ENCODE results near the gene CDC42BPB.

The CDC42BPB gene

DNA sequence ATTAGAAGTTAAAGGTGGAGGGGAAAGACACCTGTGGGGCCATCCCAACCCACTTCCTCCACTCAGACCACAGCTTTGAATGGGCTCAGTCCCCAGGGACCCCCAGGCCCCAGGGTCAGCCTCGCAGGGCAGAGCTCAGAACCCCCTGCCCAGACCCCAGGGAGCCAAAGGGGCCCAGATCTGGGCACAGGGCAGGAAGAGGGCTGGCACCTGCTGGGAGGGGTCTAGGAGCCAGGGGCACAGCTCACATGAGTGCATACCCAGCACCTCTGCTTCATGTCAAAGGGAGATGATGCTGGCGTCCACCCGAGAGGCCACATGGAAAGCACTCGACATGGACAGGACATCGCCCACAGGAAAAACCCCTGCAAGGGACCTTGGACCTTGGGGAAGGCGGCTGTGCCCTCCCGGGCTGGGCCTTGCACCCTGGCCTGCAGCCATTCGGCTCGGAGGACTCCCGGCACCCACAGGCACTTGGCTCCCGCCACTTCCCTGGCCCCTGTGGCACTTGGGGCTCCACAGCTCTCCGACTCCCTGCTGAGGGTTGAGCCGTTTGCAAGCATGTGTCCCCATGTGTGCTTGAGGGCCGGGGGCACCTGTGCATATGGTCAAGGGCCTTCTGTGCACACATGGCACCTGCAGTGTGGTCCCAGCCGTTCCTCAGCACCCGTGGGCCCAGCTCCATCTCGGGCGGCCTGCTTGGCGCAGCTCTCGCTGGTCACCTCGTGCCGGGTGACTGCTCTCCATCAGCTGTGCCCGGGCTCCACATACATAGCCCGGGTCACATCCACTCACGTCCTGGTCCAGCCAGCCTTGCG is 142.7 kb downstream of the CDC42BPB start:
- Mint-ChIP-seq H3K36me3 (no peaks in the 10 kb centered on the region), H3K4me3 (no peak overlapping the region), H3K27ac (no peak overlapping the region), H3K4me1 (no peaks in the 10 kb centered on the region), H3K9me3 (no peaks in the 10 kb centered on the region), H3K27me3 (no peaks in the 10 kb centered on the region)
- DNase-seq: no peak
- CTCF ChIA-PET: no interaction called here

DNA sequence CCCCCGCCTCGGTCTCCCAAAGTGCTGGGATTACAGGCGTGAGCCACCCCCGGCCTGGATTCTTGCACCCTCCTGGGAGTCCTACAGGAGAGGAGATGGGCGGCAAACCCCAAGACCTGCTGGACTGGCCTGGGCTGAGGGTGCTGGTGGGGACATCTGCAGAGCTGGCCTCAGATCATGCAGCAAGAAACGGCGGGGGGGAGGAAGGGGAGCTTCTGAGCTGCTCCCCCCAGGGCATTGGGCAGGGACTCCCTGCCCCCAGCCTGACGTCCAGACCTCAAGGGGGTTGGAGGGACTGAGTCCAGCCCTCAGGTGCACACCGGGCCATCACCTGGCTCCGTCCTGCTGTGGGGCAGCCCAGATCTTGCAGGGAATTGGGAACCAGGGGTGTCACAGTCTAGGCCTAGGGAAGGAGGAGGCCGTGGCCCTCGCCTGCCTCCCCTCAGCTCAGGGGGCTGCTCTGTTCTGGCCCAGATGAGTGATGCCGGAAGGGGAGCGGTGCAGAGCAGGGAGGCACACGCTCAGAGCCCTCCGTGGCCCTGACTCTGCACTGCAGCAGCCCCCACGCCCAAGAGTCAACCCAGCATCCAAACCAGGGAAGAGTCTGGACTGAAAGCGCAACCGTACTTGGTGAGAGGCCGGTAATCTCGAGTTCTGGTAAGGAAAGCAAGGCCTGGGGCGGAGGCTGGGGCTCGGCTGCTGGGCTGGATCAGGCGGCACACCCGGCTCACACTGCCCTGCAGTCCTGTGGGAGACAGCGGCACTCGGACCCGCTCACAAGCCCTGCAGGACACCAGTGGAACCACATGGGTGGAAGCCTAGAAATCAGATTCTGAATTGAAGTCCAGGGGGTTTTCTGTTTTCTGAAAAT is 143.8 kb downstream of the CDC42BPB start:
- no peak for DNase-seq
- H3K27ac Mint-ChIP-seq: no peak overlapping the region
- no peaks in the 10 kb centered on the region for H3K9me3 Mint-ChIP-seq
- H3K4me3 Mint-ChIP-seq: no peak overlapping the region
- no peaks in the 10 kb centered on the region for H3K36me3 Mint-ChIP-seq
- CTCF ChIA-PET: no interaction called here
- no peaks in the 10 kb centered on the region for H3K4me1 Mint-ChIP-seq
- H3K27me3 Mint-ChIP-seq: no peaks in the 10 kb centered on the region

DNA sequence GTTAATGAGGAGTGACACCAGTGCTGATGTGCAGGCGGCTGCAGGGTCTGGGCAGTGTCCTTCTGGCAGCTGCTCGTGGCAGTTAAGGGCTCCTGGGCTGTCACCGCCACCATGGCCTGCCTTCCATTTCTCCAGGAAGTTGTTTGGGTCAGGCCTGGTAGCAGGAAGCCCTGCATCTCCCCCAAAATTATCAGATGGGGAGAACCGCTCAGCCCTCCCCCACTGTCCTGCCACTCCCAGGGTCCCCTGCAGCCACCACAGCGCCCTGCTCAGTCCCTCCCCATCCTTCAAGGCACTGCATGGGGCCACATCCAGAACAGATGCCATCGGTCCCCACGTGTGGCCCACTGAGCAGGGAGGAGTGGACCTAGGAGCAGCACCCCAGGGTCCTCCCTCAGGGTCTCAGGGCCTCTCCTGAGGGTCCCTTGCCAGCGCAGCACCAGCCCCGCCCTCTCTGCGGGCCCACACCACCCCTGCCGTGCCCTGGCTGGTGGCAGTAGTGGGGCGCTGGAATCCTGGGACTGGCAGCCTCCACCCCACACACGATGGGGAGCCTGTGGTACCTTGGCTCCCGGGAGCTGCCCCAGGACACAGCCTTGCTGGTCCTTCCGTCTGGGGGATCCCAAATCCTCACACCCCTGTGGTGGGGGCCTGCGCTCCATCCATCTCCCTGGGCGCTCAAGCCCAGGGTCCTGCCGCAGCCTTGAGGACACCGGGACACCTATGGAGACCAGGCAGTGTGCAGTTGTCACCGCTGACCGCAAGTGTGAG is 145.2 kb downstream of the CDC42BPB start:
- no peaks in the 10 kb centered on the region for H3K9me3 Mint-ChIP-seq
- no peak for DNase-seq
- H3K4me3 Mint-ChIP-seq: no peak overlapping the region
- no peaks in the 10 kb centered on the region for H3K4me1 Mint-ChIP-seq
- H3K27me3 Mint-ChIP-seq: no peaks in the 10 kb centered on the region
- peaks cover 5% of the 10 kb centered on the region for H3K36me3 Mint-ChIP-seq
- no peak overlapping the region for H3K27ac Mint-ChIP-seq
- CTCF ChIA-PET: no interaction called here

DNA sequence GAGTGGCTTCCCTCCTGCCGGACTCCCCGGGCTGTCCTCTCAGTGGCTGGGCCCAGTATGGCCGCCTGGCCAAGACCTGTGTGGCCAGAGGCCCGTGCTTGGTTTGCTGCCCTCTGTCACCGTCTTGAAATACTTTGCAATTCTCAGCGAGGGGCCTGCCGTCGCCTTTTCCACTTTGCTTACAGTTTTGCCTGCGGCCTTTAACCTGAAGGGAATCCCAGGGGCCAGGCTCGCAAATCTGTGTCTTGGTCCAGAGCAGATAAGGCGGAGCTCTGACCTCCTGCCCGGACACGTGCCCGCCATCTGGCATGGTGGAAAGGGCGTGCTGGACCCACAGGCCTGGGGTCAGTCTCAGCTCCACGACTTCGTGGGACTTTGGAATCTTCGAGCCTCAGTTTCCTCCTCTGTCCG is 145.8 kb downstream of the CDC42BPB start:
- no peaks in the 10 kb centered on the region for H3K27me3 Mint-ChIP-seq
- no peaks in the 10 kb centered on the region for H3K9me3 Mint-ChIP-seq
- no peak overlapping the region for H3K4me3 Mint-ChIP-seq
- CTCF ChIA-PET: no interaction called here
- peaks cover 8% of the 10 kb centered on the region for H3K36me3 Mint-ChIP-seq
- H3K27ac Mint-ChIP-seq: no peak overlapping the region
- no peak for DNase-seq
- no peaks in the 10 kb centered on the region for H3K4me1 Mint-ChIP-seq

DNA sequence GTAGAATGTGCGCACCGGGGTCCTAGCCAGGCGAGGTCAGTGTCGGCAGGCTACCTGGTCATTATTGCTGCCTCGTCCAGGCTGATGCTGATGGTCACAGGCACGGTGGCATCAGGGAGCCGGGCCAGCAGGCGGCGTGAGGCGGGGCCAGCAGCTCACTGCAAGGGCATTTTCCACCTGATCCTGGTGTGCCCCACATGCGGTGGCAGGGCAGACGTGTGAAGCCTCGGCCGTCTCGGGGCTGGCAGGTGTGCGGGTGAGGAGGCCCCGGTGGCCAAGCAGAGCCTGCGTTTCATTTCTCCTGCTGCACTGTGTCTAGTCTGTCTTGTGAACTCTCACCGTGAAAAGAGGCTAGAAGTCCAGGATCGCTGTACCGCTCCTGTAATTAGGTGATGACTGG is 146.9 kb downstream of the CDC42BPB start:
- Mint-ChIP-seq H3K36me3 (peaks cover 15% of the 10 kb centered on the region), H3K9me3 (no peaks in the 10 kb centered on the region), H3K4me1 (no peaks in the 10 kb centered on the region), H3K27ac (no peak overlapping the region), H3K27me3 (no peaks in the 10 kb centered on the region), H3K4me3 (no peak overlapping the region)
- CTCF ChIA-PET: no interaction called here
- no peak for DNase-seq

DNA sequence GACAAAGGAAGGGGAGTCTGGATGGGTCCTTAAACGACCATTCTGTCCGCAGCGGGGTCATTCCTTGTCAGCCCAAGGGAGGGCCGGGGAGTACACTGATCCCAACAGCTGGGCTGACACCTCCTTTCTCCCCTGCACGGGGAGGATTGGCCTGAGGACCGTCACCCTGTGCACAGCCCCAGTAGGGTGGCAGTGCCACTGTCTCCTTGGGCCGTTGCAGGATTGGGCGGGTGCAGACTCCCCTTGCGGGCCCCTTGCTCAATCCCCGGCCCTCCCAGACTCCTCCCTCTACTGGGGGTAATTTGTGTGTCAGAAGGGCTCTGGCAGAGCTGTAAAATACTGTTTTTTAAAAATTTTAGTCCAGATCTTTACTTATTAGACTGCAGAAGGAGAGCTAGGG is 147.4 kb downstream of the CDC42BPB start:
- no peak for DNase-seq
- no peaks in the 10 kb centered on the region for H3K27me3 Mint-ChIP-seq
- H3K9me3 Mint-ChIP-seq: no peaks in the 10 kb centered on the region
- H3K27ac Mint-ChIP-seq: no peak overlapping the region
- peaks cover 20% of the 10 kb centered on the region for H3K36me3 Mint-ChIP-seq
- no peak overlapping the region for H3K4me3 Mint-ChIP-seq
- CTCF ChIA-PET: no interaction called here
- no peaks in the 10 kb centered on the region for H3K4me1 Mint-ChIP-seq

DNA sequence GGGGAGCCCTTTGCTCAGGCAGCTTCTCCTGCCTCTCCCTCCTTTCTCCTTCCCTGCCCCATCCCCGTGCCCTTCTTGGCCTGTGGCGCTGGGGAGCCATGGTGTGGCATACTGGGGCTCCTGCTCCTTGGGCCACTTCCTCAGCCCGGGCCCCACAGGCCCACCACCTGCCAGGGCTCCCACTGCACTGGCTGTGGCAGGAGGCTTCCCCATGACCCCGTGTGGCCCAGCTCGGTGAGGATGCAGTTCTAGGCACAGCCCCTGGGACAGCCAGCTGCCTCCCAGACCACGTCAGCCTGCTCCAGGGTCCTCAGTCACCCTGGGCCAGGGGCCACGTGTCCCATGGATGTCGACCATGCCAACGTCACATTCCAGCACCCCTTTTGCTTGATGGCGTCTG is 147.9 kb downstream of the CDC42BPB start:
- H3K4me3 Mint-ChIP-seq: no peak overlapping the region
- CTCF ChIA-PET: no interaction called here
- no peaks in the 10 kb centered on the region for H3K27me3 Mint-ChIP-seq
- peaks cover 20% of the 10 kb centered on the region for H3K36me3 Mint-ChIP-seq
- no peaks in the 10 kb centered on the region for H3K9me3 Mint-ChIP-seq
- H3K4me1 Mint-ChIP-seq: no peaks in the 10 kb centered on the region
- H3K27ac Mint-ChIP-seq: no peak overlapping the region
- DNase-seq: no peak

DNA sequence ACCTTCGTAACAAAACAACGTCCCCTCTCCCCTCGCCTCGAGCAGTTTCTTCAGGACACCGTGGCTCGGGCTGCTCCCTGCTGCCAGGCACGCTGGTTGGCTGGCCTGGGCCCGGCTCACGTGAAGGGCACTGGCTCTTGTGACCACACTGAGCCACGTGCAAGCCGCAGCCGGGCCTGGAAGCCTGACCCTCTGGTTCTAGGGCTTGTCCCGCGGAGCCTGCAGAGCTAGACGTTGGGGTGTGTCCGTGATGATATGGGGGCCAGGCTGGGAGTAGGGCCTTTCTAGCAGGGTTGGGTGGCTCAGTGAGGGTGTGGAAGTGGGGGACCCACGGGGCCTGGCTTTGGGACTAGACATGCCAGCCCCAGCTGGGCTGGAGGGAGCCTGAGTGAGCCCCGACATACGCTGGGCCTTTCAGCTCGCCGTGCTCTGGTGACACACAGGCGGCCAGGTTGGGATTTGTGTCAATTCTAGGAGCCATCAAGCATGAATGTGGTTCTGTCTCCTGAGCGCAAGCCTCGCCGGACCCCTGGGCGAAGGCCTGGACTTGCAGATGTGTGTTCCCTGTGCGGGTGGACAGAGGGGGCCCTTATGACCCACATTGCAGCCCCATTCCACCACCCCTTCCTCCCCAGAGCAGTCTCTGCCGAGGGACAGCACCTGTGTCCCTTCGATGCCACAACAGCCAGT is 148.4 kb downstream of the CDC42BPB start:
- Mint-ChIP-seq H3K9me3 (no peaks in the 10 kb centered on the region), H3K27me3 (no peaks in the 10 kb centered on the region), H3K4me3 (no peak overlapping the region), H3K4me1 (no peaks in the 10 kb centered on the region), H3K36me3 (peaks cover 20% of the 10 kb centered on the region), H3K27ac (no peak overlapping the region)
- CTCF ChIA-PET: no interaction called here
- DNase-seq: no peak

DNA sequence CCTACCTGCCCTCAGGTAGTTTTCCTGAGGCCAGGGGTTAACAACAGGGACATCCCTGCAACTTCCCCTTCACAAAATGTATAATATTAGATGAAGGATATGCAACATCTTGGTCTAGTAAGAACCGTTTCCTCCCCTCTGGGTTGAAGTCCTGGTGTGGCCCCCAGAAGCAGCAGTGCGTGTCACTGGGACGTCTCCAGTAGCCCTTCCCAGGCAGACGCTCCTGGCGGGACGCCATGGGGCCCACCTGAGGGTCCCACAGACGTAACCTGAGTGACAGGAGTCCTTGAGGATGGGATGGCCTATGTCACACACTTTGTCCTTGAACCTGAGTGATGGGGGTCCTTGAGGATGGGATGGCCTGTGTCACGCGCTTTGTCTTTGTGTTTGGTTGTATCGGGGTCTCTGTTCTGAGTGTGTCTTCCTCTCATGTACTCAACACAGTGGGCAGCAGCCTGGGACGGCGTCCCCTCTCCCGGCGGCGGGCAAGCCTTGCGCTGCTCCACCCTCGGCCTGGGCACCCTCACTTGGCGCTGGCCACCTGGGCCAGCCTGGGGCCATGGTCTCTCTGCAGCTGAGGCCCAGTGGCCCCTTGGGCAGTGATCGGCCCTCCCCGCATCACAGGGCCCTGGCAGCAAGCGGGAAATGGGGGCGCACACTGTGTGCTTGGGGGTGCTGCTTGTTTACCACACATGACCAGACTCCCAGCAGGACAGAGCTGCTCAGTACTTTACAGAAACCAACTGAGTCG is 149.2 kb downstream of the CDC42BPB start:
- DNase-seq: no peak
- CTCF ChIA-PET: no interaction called here
- Mint-ChIP-seq H3K9me3 (no peaks in the 10 kb centered on the region), H3K4me1 (no peaks in the 10 kb centered on the region), H3K36me3 (peaks cover 23% of the 10 kb centered on the region), H3K4me3 (no peak overlapping the region), H3K27me3 (no peaks in the 10 kb centered on the region), H3K27ac (no peak overlapping the region)

DNA sequence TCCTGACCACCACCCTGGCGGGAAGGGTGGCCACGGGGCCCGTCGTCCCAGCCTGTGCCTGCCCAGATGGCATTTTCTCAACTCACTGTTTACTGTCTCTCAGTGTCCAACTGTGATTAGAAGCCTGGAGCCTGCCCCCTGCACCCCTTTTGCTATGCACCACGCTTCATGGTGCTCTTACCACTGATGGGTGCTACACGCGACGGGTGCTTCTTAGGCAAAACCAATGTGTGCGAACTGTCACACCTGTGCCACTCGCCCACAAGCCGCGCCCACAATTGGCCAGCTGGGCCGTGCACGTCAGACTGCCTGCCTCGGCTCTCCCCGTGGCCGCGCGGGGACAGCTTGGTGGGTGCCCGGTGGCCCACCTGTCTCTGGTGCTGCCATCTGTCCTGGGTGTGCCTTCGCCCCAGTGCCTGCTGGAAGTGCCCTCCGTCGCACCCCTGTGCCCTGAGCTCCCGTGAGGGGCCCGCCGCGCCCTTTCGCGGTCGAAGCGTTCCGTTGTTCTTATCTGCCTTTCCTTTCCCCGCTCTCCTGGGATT is 150.0 kb downstream of the CDC42BPB start:
- no peaks in the 10 kb centered on the region for H3K9me3 Mint-ChIP-seq
- no peak overlapping the region for H3K4me3 Mint-ChIP-seq
- H3K27ac Mint-ChIP-seq: no peak overlapping the region
- CTCF ChIA-PET: no interaction called here
- no peak for DNase-seq
- H3K36me3 Mint-ChIP-seq: peaks cover 28% of the 10 kb centered on the region
- no peaks in the 10 kb centered on the region for H3K27me3 Mint-ChIP-seq
- peaks cover 7% of the 10 kb centered on the region for H3K4me1 Mint-ChIP-seq

DNA sequence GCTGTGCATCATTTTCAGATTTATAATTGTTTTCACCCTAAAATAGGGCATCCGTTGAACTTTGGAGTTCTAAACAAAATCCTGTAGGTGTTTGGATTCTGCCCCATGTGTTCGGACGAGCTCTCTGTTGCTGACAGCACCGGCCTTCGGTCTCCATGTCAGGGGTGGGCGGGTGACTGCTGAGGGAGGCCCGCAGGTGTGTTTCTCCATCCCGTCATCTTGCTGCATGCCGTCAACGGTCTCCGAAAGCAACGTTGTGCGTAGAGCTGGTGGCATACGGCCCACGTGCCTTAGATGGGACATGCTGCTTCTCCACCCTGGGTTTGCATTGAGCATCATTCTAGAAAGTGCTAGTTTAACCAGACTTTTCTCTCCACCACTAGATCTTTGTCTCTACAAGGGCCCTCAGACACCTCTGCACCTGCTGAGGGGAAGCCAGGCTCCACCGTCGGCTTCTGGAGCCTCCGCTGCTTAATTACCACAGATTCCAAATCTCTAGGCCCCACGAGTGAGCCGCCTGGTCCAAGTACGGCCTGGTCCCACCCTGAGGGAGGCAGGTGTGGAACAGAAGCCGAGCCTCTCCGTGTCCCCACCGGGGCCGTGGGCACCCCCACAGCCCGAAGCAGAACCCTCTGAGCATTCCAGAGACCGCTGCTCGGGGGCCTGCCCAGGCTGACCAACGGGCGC is 150.6 kb downstream of the CDC42BPB start:
- Mint-ChIP-seq H3K36me3 (peaks cover 28% of the 10 kb centered on the region), H3K27me3 (no peaks in the 10 kb centered on the region), H3K9me3 (no peaks in the 10 kb centered on the region), H3K4me1 (peaks cover 11% of the 10 kb centered on the region), H3K27ac (no peak overlapping the region), H3K4me3 (no peak overlapping the region)
- DNase-seq: no peak
- CTCF ChIA-PET: no interaction called here

DNA sequence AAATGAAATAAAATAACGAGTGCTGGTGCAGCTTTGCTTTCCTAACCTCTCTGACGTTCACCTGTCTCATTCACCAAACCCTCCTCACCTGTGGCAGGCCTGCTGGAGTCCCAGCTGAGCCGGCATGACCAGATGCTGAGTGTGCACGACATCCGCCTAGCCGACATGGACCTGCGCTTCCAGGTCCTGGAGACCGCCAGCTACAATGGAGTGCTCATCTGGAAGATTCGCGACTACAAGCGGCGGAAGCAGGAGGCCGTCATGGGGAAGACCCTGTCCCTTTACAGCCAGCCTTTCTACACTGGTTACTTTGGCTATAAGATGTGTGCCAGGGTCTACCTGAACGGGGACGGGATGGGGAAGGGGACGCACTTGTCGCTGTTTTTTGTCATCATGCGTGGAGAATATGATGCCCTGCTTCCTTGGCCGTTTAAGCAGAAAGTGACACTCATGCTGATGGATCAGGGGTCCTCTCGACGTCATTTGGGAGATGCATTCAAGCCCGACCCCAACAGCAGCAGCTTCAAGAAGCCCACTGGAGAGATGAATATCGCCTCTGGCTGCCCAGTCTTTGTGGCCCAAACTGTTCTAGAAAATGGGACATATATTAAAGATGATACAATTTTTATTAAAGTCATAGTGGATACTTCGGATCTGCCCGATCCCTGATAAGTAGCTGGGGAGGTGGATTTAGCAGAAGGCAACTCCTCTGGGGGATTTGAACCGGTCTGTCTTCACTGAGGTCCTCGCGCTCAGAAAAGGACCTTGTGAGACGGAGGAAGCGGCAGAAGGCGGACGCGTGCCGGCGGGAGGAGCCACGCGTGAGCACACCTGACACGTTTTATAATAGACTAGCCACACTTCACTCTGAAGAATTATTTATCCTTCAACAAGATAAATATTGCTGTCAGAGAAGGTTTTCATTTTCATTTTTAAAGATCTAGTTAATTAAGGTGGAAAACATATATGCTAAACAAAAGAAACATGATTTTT is 151.9 kb downstream of the CDC42BPB start:
- H3K4me3 Mint-ChIP-seq: no peak overlapping the region
- no peaks in the 10 kb centered on the region for H3K27me3 Mint-ChIP-seq
- peaks cover 25% of the 10 kb centered on the region for H3K4me1 Mint-ChIP-seq
- peaks cover 31% of the 10 kb centered on the region for H3K36me3 Mint-ChIP-seq
- H3K9me3 Mint-ChIP-seq: no peaks in the 10 kb centered on the region
- DNase-seq: no peak
- CTCF ChIA-PET: interaction anchor here (0.5 kb wide), 1 partner anchor 97 kb away, joined by 3 read pairs; no protein-coding TSS in a partner anchor
- H3K27ac Mint-ChIP-seq: no peak overlapping the region
